D341Med (cell line): Measurements from ENCODE around the gene ASIC4.
A peak's percentile ranks its signal among the peaks of the same experiment; 100 is the strongest.

ENCODE experiments used
- DNase-seq: peaks from one replicate; pipeline ENCODE4 v3.0.0; 2012; ENCODE audit warnings: low spot score

The ASIC4 gene

DNA sequence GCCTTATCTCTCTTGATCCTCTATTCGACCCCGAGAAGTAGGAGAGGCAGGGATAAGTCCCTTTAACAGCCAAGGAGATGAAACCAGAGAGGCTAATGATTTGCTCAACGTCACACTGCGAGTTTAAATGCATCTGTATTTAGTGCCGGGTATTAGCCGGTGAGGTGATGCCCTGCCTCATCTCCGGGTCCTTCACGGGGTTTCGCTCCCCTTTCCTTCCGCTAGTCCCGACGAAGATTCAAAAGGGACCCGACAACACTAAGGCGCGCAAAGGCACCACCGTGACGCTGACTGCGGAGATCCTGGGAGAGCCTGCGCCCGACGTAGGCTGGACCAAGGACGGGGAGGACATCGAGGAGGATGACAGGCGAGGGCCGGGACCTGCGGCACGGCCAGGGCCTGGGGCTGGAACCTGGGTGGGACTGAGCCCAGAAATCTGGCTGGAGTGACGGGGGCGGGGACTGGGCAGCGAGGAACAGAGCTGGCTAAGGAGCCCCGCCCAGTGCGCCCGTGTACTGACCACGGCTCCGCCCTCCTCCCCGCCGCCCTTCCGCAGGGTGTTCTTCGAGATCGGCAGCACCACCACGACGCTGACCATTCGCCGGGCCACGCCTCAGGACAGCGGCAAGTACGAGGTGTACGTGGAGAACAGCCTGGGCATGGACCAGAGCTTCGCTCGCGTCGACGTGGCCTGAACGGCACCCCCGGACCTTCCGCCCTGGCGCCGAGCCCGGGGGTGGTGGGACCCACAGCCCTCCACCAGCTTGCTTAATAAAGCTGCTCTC, 16.6 kb upstream of the ASIC4 start:
- no peak for DNase-seq

- peak; percentile 89 for DNase-seq
Measured at GRCh38 chr2:219498280-219499057, 15.8 kb upstream of the ASIC4 start, which contains the start of gene GMPPA. Gene GMPPA (plus strand): TSS chr2:219498891. CDS start chr2:219499976, 1,085 bp downstream.

DNA sequence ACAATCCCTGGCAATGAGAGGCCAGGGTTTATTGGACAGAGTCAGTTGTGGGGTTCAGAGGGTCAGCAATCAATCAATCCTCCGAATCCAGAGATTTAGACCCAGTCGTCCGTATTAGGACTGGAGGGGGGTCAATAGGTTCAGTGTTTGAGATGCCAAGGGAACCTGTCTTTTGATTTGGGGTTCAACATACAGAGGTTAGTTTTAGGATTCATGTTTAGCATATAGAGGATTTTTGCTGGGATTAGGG, 15.3 kb upstream of the ASIC4 start:
- no peak for DNase-seq

GRCh38 chr2:219499555-219499954, 14.7 kb upstream of the ASIC4 start:
- DNase-seq, result no peak

GRCh38 chr2:219500135-219500534, 14.1 kb upstream of the ASIC4 start:
- no peak for DNase-seq

- DNase-seq, result no peak
Measured at GRCh38 chr2:219501849-219502248, 12.4 kb upstream of the ASIC4 start.

DNA sequence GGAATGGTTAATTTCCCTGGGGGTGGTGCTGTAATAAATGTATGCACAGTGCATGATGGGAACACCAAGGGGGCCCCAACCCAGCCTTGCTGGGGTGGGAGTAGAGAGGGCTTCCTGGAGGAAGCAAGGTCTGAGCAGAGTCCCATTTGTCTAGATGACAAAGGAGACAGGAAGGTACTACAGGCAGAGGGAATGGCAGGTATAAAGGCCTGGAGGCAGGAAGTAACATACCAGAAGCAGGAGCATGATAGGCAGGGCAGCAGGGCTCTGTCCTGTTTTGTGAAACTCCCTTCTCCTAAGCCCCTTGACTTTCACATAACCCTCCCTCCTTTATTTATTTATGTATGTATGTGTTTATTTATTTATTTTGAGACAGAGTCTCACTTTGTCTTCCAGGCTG, 11.7 kb upstream of the ASIC4 start:
- DNase-seq, result no peak

- DNase-seq, result no peak
Measured at GRCh38 chr2:219505585-219505984, 8.7 kb upstream of the ASIC4 start.

GRCh38 chr2:219506153-219506801, 8.0 kb upstream of the ASIC4 start:
- DNase-seq, result no peak

- peak; percentile 73 for DNase-seq
Measured at GRCh38 chr2:219506802-219507526, 7.3 kb upstream of the ASIC4 start.

GRCh38 chr2:219507581-219508443, 6.5 kb upstream of the ASIC4 start:
- peak; percentile 64 for DNase-seq

- no peak for DNase-seq
Measured at GRCh38 chr2:219508444-219508734, 5.9 kb upstream of the ASIC4 start.

DNA sequence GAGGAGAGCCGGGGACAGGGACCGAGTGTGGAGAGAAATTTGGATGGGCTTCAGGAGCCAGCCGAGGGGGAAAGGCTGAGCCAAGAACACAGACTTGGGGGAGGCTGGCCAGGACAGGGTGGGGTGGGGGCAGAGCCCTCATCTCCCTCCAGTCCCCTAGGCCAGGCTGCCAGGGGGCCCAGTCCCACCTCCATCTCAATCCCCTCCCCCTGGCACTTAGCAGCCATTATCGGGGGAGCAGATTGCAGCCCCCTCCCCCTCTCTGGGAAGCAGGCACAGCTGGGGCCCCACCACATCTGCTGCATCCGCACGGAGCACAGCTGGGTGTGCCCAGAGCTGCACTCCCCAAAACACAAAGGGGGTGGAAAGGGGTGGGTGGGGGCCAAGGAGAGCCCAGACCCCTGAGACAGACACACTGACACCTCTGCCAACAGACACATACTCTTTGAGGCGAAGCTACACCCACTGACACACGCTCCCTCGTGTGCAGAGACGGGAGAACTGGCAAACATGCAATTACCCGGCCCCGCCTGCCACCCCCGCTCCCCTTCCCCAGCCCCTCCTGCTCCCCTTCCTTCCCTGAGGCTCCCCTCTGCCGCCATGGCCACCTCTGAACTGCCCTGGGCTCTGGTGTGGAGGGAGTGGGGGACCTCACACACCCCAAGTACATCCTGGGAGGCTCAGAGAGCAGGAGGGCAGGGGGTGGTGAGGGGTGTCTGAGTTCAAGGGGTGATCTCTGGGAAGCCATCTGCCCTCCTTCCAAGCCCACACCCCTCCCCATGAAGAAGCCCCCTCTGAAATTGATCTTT, 5.1 kb upstream of the ASIC4 start:
- DNase-seq, result no peak

DNA sequence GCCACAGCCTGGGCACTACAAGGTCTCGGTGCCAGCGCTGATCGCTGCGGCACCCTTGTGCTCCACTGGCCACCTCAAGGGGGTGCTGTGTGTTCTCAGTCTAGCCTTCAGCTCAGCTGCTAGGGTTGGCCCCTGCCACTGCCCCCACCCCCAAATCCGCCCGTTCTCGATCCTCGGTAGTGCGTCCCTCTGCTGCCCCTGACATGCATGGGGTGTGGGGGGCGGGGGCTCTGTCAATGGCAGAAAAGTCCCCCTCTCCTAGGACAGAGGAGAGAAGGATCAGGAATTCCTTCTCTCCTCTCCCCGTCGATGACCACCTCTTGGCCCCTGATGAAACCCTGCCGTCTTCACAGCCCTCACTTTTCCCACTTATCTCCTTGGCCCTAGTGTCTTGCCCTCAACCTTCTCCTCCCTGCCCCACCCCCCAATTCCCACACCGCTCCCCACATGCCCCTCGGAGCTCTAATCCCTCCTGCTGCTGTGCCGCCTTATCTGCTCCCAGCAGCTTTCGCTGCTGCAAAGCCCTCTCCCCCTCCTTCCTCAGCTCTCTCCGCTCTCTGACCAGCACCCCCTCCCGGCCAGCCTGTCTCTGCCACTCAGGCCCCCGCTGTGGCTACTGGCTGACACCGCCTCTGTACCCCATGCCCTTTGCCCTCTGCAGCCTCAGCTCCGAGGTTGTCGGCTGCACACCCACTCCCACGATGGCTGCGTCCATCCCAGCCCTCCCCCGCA, 4.3 kb upstream of the ASIC4 start:
- peak; percentile 76 for DNase-seq

DNA sequence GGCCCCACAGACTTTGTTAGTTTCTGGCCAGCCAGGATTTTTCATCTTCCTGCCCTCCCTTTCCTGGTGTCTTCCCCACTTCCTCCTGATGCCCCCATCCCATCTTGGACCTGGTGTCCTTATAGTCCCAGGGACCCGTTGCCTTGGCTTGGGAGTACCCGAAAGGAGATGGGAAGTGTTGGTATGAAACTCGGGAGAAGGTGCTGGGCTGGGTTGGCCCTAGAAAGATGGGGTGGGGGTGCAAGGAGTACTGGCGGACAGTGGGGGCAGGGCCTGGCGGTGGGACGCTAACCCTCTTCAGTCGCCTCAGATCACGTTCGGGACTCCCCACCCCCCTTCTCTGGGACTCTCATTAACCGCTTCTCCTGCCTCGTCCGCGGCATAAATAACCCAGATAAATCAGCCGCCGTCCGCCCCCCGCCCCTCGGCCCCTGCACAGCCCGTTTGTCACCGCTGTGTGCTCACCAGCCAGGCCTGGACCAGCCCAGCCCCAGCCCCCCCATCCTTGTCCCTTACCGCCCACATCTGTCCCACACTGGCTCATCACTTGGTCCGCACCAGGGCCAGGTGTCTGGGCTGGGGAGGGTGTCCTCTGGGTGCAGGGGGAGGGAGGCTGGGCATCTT, 3.7 kb upstream of the ASIC4 start:
- DNase-seq, result no peak

DNA sequence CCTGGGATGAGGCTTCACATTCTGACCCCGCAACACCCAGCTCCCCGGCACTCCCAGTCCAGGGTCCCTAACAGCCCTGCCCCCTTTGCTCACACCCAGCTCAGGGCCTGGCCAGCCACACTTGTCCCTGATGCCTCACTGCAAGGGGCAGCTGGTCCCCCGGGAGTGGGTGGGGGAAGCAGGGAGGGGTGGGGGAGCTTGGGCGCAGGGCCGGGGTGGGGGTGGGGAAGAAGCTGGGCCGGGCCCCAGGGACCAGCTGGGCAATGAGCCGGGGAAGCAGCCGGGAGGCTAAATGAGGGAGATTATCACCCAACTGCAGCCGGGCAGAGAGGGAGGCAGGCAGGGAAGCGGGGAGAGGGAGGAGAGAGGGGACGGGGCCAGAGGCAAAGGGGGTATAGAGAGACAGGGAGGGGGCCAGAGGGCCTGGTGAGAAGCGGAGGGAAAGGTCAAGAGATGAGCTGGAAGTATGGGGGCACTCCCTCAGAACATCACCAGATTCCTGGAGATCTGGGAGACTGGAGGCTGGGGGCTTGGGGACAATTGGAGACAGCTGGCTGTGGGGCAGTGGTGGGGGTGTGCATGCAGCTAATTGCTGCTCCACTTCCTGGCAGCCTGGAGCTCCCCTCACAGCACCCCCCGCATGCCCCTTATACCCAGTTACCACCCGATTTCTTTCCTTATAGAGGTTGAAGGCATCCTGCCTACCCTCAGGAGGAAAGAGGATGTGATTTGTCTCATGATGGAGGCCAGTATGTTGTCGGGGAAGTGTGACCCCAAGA, 2.5 kb upstream of the ASIC4 start:
- peak; percentile 79 for DNase-seq

- DNase-seq, result no peak
Measured at GRCh38 chr2:219512524-219513216, 1.6 kb upstream of the ASIC4 start.

- no peak for DNase-seq
Measured at GRCh38 chr2:219513787-219514186, 495 bp upstream of the ASIC4 start.
